NCI-H1694 treated with DMSO at 0.1 percent for 48 hours (cell line): ENCODE measurements around the gene MYO1H.
A peak's percentile ranks its signal among the peaks of the same experiment; 100 is the strongest.
"Not testable (repeated sequence)": the region's sequence is repeated elsewhere in the genome, so short reads cannot be mapped to it uniquely, and the experiment has no call there.

Source experiments
- DNase-seq: peaks from one replicate; lab custom pipeline; 2025; lab: John Stamatoyannopoulos, UW

MYO1H gene

GRCh38 chr12:109473526-109474270 lies 126.0 kb downstream of the MYO1H start:
- not testable (repeated sequence) for DNase-seq

GRCh38 chr12:109475121-109475520 lies 127.4 kb downstream of the MYO1H start:
- no peak for DNase-seq

- DNase-seq = no peak
Observed at GRCh38 chr12:109475993-109476806, 128.5 kb downstream of the MYO1H start.

- DNase-seq = no peak
Observed at GRCh38 chr12:109476807-109477184, 129.1 kb downstream of the MYO1H start.

GRCh38 chr12:109477185-109477962 lies 129.7 kb downstream of the MYO1H start, which contains the start of the genes KCTD10 and UBE3B:
Gene KCTD10, minus strand, starts transcription at chr12:109477300. Its CDS starts 38 bp downstream, at chr12:109477262.
Gene UBE3B, plus strand, starts transcription at chr12:109477634. Its CDS starts 5,918 bp downstream, at chr12:109483552.
- peak; percentile 66 for DNase-seq

GRCh38 chr12:109477963-109478315 lies 130.2 kb downstream of the MYO1H start:
- no peak for DNase-seq

GRCh38 chr12:109479761-109480160 lies 132.1 kb downstream of the MYO1H start:
- DNase-seq = no peak

- no peak for DNase-seq
Observed at GRCh38 chr12:109480356-109480755, 132.7 kb downstream of the MYO1H start.

GRCh38 chr12:109481863-109482262 lies 134.2 kb downstream of the MYO1H start:
- DNase-seq = no peak

- DNase-seq = no peak
Observed at GRCh38 chr12:109482491-109482890, 134.8 kb downstream of the MYO1H start.

GRCh38 chr12:109482894-109483293 lies 135.2 kb downstream of the MYO1H start:
- DNase-seq = no peak

GRCh38 chr12:109483346-109483745 lies 135.6 kb downstream of the MYO1H start:
- no peak for DNase-seq

GRCh38 chr12:109485201-109485600 lies 137.5 kb downstream of the MYO1H start:
- DNase-seq = no peak

GRCh38 chr12:109487181-109488050 lies 139.7 kb downstream of the MYO1H start:
- no peak for DNase-seq

GRCh38 chr12:109488051-109488665 lies 140.5 kb downstream of the MYO1H start:
- DNase-seq = no peak

GRCh38 chr12:109489016-109489954 lies 141.6 kb downstream of the MYO1H start:
- no peak for DNase-seq

- DNase-seq = no peak
Observed at GRCh38 chr12:109489955-109490565, 142.4 kb downstream of the MYO1H start.

- DNase-seq = no peak
Observed at GRCh38 chr12:109491671-109492070, 144.0 kb downstream of the MYO1H start.

GRCh38 chr12:109492371-109492770 lies 144.7 kb downstream of the MYO1H start:
- no peak for DNase-seq
